Activated CD4-positive, alpha-beta T cell treated with anti-CD3 and anti-CD28 coated beads, Interleukin-2, amount 50 U/mL, for 24 hours (primary cell): ENCODE data around the gene GSTT2.
"Not testable (repeated sequence)": the region's sequence is repeated elsewhere in the genome, so short reads cannot be mapped to it uniquely, and the experiment has no call there.

Experiments
- DNase-seq, 2 donors: peaks; one replicate each; pipeline ENCODE4 v3.0.0-alpha.2; 2020; ENCODE audit warnings: low read depth in 1 of 2, low spot score in 1 of 2

Gene GSTT2

DNA sequence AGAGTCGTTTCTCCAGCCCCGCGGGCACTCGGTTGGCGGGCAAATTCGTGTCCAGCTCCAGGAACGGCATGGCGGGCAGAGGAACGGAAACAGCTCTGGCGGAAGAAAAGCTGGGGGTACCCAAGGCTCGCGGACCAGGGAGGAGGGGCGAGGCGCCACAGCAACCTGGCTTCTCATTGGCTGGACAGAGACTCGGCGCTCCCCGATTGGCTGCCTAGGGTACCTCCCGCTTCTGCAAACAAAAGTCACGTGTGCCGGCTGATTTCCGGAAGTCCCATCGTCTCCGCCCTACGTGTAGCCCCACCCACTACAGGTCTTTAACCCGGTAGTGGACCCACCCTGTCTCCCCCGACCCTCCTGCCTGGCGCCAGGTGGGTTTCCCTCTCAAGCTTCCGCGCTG is 5.6 kb upstream of the GSTT2 start, which contains the start of gene DDT:
Gene DDT, minus strand, starts transcription at position 97 of the 400 bp plus-strand sequence. Its CDS starts 27 bp downstream, at position 70.
- not testable (repeated sequence) for DNase-seq

DNA sequence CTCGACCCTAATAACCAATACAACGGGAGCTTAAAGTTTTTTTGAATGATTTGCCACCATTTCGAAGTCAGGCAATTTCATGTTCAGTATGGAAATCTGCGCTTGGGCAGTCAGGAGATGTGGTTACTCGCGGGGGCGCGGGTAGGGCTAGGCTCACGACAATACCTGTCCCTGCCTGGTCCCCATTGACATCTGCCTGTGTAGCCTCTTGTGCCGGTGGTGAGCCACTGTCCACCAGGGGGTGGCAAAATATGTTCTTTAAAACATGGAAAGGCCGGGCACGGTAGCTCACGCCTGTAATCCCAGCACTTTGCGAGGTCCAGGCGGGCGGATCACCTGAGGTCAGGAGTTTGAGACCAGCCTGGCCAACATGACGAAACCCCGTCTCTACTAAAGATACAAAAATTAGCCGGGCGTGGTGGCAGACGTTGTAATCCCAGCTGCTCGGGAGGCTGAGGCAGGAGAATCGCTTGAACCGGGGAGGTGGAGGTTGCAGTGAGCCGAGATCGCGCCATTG is 5.0 kb upstream of the GSTT2 start:
- not testable (repeated sequence) for DNase-seq

DNA sequence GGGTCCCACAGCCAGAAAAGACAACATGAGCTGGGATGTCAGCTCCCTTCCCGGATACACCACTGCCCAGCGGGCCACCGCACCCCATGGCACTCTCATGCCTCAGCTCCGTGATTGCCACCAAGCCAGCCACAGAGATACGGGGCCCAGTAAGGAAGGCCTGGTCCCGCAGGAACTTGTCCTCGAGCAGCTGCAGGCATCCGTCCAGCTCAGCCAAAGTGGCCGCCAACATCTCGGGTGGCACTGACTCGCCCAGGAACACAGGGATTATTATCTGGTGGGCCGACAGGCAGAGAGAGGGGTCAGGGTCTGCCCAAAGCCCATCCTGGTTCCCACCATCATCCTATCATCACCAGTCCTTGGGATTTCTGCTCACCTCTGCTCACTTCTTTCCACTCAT is 2.6 kb upstream of the GSTT2 start:
- not testable (repeated sequence) for DNase-seq

DNA sequence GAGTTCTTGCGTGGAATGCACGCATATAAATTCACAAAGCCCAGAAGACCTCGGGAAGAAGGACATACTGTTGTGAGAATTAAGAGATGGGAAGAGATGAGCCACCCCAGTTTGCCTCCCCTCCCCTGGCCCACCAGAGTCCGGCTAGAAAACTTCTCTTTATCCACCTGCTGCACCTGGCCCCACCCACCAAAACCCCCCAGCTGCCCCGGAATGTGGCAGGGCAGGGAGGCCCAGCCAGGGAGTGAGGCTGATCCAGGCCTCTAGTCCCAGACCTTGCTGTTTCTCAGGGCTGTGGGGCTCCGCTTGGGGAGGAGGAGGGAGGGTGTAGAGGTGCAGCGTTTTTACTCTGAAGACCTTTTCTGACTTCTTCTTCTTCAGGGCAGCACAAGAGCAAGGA is 633 bp downstream of the GSTT2 start:
- not testable (repeated sequence) for DNase-seq

DNA sequence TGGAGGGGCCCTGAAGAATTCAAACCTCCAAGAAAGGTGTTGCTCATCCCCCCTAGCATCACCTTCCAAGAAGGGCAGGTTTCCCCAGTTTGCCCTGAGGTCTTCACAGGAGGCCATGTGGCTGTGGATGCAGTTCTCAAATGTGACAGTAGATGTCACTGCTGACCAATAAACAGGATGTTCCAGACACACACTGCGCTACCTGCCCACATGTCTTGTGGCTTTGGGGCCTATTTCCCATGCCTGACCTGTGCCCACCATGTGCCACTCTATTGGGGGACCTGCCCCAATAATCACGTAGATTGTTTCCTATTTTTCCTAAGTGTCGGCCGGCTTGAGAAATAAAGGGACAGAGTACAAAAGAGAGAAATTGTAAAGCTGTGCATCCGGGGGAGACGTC is 4.5 kb downstream of the GSTT2 start:
- DNase-seq, result peak in 1 of 2 donors; percentile 51

DNA sequence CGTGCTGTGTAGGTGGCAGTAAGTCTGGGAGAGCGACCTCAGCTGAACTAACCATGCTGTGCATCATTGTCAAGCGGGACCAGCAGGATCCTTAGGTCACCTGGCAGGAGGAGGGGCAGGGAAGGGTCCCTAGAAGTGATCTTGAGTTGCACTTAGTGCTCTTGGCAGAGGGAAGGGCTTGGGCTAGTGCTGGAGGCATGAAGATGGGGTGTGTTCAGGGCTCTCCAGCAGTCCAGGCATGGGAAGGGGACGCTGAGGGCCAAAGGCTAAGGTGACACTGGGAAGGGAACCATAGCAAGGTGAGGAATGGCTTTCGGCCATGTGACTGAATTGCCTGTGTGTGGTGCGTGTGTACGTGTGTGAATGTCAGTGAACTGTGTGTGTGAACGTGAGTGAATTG is 6.2 kb downstream of the GSTT2 start:
- not testable (repeated sequence) for DNase-seq

DNA sequence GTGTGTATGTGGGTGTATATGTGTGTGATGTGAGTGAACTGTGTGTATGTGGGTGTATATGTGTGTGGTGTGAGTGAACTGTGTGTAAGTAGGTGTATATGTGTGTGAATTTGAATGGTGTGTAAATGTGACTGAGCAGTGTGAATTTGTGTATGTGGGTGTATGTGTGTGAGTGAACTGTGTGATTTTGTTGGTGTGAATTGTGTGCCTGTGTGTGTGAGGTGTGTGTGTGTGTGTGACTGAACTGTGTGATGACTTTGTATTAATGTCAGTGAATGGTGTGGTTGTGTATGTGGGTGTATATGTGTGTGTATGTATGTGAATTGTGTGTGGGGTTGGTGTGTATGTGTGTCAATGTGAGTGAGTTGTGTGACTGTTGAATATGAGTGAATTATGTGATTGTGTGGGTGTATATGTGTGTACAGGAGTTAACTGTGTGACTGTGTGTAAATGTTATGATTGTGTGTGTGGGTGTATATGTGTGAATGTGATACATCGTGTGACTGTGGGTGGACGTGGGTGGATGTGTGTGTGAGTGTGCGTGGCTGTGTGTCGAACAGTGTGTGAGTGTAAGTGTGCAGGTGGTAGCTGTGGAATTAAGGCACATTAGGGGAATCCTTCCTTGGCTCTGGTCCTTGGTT is 6.7 kb downstream of the GSTT2 start:
- not testable (repeated sequence) for DNase-seq

DNA sequence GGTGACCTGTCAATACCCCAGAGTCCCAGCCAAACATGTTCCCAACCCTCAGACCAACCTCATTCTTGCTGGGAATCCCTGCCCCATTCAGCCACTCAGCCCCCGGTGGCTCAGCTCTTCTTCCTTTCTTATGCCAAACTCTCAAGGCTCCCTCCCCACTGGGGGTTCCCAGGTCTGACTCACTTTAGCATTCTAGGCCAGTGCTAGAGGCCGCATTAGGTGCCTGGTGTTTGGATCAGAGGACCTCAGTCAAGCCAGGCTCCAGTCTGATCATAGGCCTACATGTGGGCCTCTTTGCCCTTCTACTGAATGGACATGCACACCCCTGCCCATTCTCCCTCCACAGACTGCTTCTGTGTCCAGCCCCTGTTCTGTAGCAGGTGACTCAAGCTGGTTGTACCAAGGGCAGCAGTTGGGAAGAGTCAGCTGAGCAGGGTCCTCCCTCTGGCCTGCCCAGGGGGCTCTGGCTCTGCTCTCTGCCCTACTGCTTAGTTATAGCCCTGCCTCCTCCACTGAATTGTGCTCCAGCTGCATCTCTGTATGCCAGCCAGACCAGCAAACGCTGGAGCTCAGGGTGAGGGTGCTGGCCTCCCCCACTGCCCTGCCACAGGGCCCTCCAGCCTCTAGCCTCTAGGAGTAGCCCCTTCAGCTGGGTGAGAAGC is 9.8 kb downstream of the GSTT2 start:
- not testable (repeated sequence) for DNase-seq

DNA sequence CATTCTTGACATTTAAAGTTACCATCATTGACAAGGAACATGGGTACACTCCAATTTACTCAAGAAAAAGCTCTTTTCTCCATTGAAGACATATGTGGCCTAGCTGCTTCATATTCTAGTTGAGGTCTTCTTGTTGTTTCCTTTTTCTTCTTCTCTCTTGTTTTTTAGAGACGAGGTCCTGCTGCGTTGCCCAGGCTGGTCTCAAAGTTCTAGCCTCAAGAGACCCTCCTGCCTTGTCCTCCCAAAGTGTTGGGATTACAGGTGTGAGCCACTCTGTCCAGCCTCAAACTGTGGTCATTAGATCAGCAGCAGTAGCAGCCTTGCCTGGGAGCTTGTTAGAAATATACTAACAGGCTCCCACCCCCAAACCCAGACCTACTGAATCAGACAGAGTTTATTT is 13.1 kb downstream of the GSTT2 start:
- not testable (repeated sequence) for DNase-seq

DNA sequence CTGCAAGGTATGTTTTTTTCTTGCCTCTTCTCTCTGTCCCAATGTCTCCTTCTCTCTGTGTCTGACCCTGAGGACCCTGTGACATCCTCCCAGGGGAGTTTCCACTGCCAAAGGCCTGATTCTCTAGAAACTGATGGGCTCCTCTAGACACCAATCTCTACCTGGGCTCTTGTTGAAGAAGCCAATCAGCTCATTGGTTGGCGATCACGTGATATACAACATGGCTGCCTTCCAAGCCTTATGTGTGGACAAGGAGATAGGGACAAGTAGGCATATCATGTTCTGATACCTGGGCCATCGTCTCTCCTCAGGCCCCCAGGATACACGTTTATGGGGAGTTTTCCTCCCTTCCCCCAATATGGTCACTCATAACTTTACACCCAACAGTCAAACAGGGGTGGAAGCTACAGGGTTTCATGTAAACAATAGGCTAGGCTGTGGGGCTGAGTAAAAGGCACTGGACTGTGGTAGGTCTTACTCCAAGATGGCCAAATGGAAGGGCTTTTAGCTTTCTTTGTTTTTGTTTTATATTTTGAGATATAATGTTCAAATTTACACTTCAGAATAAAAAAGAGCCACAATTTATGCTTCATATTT is 13.7 kb downstream of the GSTT2 start:
- not testable (repeated sequence) for DNase-seq

DNA sequence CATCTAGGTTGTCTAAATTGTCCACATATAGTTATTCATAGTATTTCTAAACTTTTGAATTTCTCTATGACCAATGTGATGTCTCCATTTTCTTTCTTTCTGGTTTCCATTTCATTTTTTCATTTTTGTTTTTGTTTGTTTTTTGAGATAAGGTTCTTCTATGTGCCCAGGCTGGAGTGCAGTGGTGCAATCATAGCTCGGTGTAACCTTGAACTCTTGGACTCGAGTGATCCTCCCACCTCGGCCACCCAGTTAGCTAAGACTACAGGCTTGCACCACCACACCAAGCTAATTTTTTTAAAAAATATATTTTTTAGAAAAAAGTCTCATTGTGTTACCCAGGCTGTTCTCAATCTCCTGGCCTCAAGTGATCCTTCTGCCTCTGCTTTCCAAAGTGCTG is 17.2 kb downstream of the GSTT2 start:
- DNase-seq, result no peak

DNA sequence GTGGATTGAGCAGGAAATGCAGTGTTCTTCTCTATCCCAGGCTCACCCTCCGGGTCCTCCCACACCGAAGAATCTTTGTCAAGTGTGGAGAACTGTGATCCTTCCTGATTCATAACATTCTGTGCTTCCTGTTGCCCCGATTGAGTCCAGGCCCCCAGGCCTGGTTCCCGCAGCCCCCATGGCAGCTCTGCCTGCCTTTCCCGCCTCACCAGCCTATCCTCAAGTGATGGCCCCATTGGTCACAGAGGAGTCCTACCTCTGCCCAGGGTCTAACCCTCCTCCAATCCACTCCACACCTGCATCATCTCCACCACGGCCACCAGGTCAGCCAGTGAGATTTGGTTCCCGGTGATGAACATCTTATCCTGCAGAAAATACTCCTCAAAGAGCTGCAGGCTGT is 19.8 kb downstream of the GSTT2 start:
- DNase-seq, result not testable (repeated sequence)

DNA sequence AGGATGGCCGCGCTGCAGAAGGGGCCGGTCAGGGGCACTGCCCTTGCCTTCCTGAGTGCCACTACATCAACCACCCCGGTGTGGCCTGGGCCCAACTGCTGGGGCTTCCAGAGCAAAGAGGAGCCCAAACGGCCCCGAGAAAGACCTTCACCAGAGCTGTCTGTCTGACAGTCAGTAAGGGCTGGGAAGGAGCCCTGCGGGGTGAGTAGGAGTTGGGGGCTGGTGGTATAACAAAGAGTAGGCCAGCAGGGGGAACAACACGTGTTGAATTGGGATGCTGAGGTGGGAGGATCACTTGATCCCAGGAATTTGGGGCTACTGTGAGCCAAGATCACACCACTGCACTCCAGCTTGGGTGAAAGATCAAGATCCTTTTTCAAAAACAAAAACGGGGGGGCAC is 21.4 kb downstream of the GSTT2 start:
- DNase-seq, result no peak

DNA sequence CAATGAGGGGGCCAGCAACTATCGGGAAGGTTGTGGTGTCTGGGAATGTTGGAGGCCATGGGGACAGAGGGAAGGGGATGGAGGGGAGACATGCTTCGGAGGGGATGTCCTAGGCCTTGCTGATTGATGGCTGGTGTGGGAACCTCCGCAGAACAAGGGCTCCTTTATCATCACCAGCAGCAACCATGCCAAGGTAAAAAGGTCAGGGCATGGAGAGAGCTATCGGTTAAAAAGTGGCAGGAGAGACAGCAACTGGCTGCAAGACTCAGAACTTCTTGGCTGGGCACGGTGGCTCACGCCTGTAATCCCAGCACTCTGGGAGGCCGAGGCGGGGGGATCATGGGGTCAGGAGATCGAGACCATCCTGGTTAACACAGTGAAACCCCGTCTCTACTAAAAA is 22.3 kb downstream of the GSTT2 start:
- DNase-seq, result no peak

DNA sequence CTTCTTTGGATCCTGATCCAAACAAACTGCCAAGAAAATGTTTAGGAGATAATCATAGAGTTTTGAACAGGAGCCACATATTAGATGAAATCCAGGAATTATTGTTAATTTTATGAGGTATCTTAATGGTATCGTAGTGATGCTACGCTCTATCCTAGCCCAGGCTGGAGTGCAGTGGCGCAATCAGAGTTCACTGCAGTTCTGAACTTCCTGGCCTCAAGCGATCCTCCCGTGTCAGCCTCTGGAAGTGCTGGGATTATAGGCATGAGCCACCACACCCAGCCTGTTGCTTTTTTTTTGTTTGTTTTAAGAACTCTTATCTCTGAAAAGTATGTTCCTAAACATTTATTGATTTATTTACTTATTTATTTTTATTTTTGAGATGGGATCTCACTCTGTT is 22.9 kb downstream of the GSTT2 start:
- no peak for DNase-seq

DNA sequence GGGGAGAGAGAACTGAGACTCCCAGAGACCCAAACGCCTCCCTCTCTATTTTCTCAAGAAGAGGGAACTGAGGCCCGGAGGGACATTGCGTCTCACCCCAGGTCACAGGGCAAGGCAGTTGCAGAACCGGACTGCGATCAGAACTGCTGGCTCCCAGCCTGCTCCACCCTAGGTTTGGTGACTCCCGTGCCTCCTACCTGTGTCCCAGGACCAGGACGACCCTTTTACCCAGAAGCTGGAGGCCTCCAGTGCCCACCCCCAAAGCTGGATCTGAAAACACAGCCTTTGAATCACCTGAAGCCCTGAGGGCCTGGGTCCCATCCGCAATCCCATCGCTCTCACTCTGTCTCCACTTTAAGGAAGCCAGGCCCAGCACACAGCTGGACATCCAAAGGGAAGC is 24.0 kb downstream of the GSTT2 start:
- DNase-seq, result no peak

DNA sequence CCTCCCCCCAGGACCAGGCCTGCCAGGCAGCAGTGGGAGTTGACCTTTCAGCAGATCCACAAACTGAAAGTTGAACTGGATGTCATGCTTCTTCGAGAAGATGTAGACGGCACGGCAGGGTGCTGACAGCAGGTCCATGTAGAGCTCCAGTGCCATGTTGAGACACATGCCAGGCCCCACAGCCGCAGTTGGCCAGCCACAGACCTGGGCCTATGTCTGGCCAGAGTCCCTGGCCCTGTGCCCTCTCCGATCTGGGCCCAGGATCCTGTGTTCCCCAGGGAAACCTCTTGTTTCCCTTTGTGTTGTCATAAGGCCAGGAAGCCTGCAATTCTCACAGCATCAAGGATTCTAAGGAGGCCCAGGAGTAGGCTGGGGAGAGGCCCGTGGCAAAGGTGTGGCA is 25.3 kb downstream of the GSTT2 start, which contains the start of gene GSTT4:
Gene GSTT4, minus strand, starts transcription at position 253 of the 400 bp plus-strand sequence. Its CDS starts 97 bp downstream, at position 156.
- no peak for DNase-seq

DNA sequence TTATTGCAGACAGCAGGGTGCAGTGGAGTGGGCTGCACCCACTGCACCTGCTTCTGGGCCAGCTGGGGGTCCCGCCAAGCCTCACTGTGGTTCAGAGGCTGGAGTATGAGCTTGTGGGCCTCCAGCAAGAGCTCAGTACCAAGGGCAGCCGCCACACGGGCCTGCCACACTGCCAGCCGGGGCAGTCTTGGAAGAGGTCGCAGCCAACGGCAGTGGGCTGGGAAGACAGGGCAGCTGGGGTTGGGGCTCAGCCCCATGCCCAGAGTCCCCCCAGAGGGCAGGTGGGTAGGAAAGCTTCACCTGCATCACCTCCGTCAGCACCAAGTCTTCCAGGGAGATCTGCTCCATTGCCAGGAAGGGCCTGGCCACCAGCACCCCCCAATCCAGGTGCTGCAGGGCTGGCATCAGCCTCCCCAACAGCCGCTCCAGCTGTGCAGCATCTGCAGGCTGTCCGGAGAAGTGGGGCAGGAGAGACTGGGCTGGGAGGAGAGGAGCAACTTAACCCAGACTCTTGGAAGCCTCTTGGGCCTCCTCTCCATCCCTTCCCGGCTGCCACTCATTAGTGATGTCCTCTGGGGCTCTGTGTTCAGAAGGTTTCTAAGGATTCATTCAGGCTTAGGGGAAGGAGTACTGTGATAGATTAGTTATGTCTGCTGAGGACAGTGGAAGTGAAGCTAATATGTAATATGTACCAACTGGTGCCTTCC is 26.4 kb downstream of the GSTT2 start:
- no peak for DNase-seq

DNA sequence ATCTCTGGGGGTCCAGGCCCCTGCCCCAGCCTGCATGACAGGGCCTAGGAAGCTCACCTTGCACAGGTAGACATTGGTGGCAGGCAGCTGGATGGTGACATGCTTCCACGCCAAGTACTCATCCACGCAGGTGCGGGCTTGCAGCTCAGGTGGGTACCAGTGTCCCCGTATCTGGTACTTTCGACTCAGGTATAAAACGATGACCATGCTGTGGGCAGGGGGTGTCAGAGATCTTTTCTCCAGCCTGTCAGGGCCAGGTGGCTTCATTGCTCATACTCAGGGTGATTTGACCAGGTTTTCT is 26.9 kb downstream of the GSTT2 start:
- DNase-seq, result no peak

DNA sequence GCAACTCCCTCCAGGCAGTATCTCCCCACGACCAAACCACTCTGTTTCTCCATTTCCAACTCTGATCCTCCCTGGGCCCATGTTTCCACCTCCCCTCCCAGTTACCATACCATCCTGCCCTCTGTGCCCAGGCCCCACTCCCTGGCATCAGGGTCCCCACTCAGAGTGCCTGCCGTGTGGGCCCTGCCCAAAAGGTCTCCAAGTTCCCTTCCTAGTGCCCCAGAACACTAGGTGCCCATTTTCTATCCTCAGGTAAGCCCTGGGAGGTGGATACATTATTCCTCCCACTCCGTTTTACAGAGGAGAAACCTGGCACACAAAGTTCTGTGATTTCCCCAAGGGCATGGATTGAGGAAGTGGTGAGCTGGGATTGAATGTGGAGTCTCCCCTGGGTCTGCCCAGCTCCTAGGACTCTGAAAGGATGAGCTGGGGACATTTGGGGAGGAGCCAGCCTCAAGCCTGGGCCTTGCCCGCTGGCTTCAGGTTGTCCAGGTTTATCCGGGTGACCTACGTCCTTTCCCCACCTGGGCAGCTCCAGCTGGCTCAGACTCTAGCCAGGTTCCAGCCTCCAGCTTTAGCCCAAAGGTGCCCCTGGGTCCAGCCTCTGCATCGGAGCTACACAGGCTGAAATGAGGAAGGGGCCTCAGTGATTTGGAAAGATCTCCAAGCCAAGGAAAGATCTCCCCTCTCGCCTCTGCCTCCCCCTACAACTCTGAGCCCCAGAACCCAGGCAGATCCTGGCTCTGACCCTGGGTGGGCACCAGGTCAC is 27.5 kb downstream of the GSTT2 start:
- no peak for DNase-seq

DNA sequence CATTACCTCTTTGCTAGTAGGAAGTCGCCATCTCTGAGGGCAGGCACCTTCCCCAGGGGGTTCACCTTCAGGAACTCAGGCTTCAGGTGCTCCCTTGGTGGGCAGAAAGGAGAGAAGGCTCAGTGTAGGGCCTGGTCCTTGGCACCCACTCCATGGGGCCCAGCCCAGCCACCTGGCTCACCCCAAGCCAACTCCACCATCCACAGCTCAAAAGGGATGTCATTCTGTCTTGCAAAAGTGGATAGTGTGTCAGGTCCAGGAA is 28.0 kb downstream of the GSTT2 start:
- no peak for DNase-seq
